HG03442 (cell line): ENCODE measurements around the gene CASK.
"Not testable (repeated sequence)": the region's sequence is repeated elsewhere in the genome, so short reads cannot be mapped to it uniquely, and the experiment has no call there.

ENCODE experiments used
- ATAC-seq: cut with Tn5 transposase; IDR thresholded peaks from one replicate; pipeline ENCODE4 v1.9.1; 2021; ENCODE audit warnings: mild to moderate bottlenecking, moderate library complexity; ENCODE audit not compliant: unreplicated experiment

The CASK gene

GRCh38 chrX:41737065-41737464, 186.3 kb downstream of the CASK start:
- ATAC-seq = no peak

- no peak for ATAC-seq
Measured at GRCh38 chrX:41734530-41734929, 188.8 kb downstream of the CASK start.

GRCh38 chrX:41733939-41734338, 189.4 kb downstream of the CASK start:
- ATAC-seq = peak; percentile 92

- ATAC-seq = no peak
Measured at GRCh38 chrX:41732260-41732659, 191.1 kb downstream of the CASK start.

- no peak for ATAC-seq
Measured at GRCh38 chrX:41730081-41730480, 193.3 kb downstream of the CASK start.

- ATAC-seq = no peak
Measured at GRCh38 chrX:41728125-41728524, 195.2 kb downstream of the CASK start.

- no peak for ATAC-seq
Measured at GRCh38 chrX:41723826-41724225, 199.5 kb downstream of the CASK start, which contains the start of gene GPR82. GPR82 (plus strand) TSS chrX:41724181; CDS start chrX:41727027, 2,846 bp downstream.

GRCh38 chrX:41722816-41723618, 200.3 kb downstream of the CASK start:
- no peak for ATAC-seq

- ATAC-seq = no peak
Measured at GRCh38 chrX:41722214-41722613, 201.1 kb downstream of the CASK start.

- peak; percentile 37 for ATAC-seq
Measured at GRCh38 chrX:41721590-41721989, 201.8 kb downstream of the CASK start.

- peak; percentile 86 for ATAC-seq
Measured at GRCh38 chrX:41720125-41720779, 203.1 kb downstream of the CASK start.

GRCh38 chrX:41719610-41720009, 203.7 kb downstream of the CASK start:
- ATAC-seq = not testable (repeated sequence)

GRCh38 chrX:41718481-41719235, 204.7 kb downstream of the CASK start:
- no peak for ATAC-seq

GRCh38 chrX:41716767-41717473, 206.4 kb downstream of the CASK start:
- ATAC-seq = no peak

- ATAC-seq = no peak
Measured at GRCh38 chrX:41716222-41716621, 207.1 kb downstream of the CASK start.

GRCh38 chrX:41711021-41711667, 212.2 kb downstream of the CASK start:
- ATAC-seq = no peak

- no peak for ATAC-seq
Measured at GRCh38 chrX:41708486-41708885, 214.9 kb downstream of the CASK start.

- no peak for ATAC-seq
Measured at GRCh38 chrX:41707218-41707617, 216.1 kb downstream of the CASK start.

GRCh38 chrX:41705680-41706374, 217.5 kb downstream of the CASK start:
- peak; percentile 91 for ATAC-seq

GRCh38 chrX:41705042-41705441, 218.3 kb downstream of the CASK start:
- ATAC-seq = no peak
